NCI-H2081 treated with DMSO at 0.1 percent for 48 hours (cell line): ENCODE data around the gene CCDC63.

Source experiments
- DNase-seq: peaks from one replicate; lab custom pipeline; 2025; lab: John Stamatoyannopoulos, UW

CCDC63 gene

GRCh38 chr12:110885152-110885840, 38.5 kb downstream of the CCDC63 start:
- DNase-seq, result no peak

DNA sequence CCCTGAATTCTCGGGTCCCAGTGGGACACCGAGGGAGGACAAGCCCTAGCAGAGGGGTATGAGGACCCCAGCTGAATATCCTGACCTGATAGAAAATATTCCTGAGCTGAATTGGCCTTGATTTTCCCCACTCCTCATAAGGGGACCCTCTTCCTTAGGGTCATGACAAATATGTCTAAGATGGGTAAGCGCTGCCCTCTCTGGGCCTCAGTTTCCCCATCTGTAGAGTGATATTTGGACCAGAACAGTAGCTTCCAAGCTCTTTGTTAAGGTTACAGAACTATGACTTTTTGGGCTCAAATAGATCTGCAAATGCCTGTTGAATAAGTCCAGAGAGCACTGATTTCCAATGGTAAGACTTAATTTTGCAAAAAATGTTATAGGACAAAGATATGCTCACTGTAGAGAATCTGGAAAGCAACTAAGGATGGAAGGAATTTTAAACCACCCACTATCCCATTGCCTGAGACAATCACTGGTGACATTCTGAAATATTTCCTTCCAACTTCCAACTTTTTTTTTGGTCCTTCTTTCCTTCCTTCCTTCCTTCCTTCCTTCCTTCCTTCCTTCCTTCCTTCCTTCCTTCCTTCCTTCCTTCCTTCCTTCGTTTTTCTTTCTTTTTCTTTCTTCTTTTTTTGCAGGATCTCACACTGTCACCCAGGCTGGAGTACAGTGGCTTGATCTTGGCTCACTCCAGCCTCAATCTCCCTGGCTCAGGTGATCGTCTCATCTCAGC, 41.6 kb downstream of the CCDC63 start:
- DNase-seq, result no peak

- no peak for DNase-seq
These were observed 42.6 kb downstream of the CCDC63 start for GRCh38 chr12:110889361-110889760.

DNA sequence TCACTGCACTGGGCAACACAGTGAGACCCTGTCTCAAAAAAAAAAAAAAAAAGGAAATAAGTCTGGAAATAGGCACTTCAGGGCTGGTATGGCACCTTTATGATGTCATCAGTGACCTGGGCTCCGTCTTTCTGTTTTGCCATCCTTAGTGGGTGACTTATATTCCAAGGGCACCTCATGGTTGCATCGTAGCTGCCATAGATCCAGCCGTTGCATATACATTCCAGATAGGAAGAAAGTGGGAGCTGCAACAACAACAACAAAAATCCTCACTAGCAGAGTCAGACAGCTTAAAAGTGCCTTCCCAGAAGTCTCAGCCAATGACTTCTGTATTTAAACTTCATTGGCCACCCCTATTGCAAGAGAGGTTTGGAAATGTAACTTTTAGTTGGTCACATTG, 47.2 kb downstream of the CCDC63 start:
- no peak for DNase-seq

DNA sequence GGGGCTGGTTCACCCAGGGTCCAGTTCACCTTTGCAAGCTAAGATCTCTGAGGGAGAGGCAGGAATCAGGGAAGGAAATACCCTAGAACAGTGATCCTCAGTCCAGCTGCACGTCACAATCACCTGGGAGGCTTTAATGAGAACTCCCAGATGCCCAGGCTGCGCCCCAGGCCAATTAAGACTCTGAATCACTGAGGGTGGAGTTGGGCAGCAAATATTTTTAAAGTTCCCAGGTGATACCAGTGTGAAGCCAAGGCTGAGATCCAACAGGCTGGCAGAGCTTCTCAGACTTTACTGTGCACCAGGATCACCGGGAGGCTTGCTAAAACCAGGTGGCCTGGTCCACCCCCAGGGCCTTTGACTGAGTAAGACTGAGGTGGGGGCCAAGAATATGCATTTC, 49.8 kb downstream of the CCDC63 start:
- DNase-seq, result no peak

DNA sequence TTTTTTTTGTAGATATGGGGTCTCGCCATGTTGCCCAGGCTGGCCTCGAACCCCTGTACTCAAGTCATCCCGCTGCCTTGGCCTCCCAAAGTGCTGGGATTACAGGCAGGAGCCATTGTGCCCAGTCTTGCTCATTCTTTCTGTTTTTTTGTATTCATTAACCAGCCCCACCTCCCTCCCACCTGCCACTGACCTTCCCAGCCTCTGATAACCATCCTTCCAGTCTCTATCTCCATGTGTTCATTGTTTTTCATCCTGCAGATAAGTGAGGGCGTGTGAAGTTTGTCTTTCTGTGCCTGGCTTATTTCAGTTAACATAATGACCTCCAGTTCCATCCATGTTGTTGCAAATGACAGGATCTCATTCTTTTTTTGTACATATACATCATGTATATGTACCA, 54.6 kb downstream of the CCDC63 start:
- DNase-seq, result no peak

GRCh38 chr12:110903511-110903910, 56.7 kb downstream of the CCDC63 start:
- no peak for DNase-seq

GRCh38 chr12:110906083-110906482, 59.3 kb downstream of the CCDC63 start:
- DNase-seq, result no peak

- no peak for DNase-seq
These were observed 59.7 kb downstream of the CCDC63 start for GRCh38 chr12:110906516-110906915.

DNA sequence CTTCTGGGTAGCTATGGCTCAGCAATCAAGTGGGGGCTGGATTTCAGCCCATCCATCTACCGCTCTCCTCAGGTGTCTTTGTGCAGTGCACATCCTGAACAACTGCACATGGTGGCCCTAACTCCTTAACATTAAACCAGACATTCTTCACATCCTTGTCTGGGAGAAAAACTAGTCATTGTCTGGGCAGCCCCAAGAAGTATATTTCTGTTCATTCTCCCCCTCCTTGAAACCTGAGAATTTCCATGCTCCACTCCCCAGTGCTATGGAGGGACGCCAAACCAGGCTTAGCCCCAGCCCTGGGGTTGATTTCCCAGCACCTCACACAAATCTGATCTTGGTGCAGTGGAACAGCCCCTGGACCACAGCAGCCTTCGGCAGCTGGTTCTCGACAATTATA, 60.2 kb downstream of the CCDC63 start:
- no peak for DNase-seq

DNA sequence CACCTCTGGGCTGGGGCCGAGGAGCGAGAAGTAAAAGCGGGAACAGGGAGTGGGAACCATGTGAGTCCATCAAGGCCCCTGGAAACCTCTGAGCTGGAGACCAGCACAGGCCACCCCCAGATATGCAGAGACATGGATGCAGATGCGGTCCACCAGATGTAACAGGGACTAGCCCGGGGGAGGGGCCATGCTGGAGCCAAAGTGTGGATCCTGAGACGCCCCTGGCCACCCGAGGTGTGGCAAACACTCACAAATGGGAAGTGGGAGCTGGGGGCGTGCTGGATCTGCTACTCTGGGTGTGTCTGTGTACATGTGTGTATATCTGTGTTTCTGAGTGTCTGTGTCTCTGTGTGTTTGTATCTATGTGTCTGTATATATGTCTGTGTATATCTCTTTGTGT, 60.8 kb downstream of the CCDC63 start:
- no peak for DNase-seq

DNA sequence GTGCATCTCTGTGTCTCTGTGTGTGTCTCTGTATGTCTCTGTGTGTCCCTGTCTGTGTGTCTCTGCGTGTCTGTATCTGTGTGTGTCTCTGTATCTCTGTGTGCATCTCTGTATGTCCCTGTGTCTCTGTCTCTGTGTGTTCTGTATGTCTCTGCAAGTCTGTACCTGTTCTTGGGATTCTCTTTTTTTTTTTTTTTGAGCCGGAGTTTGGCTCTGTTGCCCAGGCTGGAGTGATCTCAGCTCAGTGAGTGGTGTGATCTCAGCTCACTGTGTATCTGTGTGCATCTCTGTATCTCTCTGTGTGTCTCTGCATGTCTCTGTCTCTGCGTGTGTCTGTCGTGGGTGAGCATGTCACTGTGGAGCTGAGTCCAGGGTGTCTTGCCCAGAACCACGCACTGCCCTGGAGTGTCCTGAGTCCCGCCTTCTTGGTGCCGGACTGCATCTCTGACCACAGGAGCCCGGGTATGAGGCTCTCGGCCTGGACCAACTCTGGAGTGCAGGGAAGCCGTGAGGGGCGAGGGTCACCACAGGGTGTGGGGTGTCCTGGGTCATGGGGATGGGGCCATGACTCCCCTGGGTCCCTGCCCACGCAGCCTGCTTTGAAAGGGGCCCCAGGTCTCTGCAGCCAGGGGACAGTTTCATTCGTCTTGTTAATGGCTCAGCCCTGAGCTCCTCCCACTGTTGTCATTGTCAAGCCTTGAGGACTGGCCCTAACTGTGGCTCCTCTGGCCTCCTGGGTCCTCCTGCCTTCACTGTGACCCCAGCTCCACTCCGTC, 61.8 kb downstream of the CCDC63 start:
- DNase-seq, result no peak

- DNase-seq, result no peak
These were observed 65.5 kb downstream of the CCDC63 start for GRCh38 chr12:110912263-110912662.

DNA sequence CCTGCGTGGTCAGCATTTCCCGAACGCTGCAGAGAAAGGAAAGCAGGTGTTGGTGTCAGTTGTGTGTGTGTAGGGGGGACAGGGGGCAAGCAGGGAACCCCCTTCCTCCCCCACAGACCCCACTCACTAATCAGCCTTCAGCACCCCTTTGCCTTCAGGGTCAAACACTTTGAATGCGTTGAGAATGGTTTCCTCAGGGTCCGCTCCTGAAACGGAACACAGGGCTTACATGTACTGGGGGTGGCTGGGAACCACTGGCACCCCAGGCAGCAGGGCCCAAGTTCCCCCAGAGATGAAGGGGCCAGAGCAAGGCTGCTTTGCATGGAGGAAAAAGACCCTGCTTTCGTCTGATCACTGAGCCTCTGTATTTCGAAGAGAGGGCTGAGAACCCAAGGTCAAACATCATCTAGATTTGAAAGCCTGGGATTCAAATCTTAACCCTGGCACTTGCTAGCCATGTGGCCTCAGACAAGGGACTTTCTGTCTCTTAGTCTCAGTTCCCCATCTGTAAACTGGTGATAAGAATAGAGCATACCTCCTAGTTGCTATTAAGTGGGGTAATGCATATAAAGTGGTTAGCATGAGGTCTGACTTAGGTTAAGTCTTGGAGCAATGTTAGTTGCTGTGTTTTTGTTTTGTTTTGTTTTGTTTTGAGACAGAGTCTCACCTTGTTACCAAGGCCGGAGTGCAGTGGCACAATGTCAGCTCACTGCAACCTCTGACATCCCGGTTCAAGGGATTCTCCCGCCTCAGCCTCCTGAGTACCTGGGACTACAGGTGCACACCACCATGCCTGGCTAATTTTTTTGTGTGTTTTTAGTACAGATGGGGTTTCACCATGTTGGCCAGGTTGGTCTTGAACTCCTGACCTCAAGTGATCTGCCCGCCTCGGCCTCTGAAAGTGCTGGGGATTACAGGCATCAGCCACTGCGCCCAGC, 66.6 kb downstream of the CCDC63 start:
- DNase-seq, result no peak

GRCh38 chr12:110916295-110916875, 69.6 kb downstream of the CCDC63 start:
- DNase-seq, result no peak

DNA sequence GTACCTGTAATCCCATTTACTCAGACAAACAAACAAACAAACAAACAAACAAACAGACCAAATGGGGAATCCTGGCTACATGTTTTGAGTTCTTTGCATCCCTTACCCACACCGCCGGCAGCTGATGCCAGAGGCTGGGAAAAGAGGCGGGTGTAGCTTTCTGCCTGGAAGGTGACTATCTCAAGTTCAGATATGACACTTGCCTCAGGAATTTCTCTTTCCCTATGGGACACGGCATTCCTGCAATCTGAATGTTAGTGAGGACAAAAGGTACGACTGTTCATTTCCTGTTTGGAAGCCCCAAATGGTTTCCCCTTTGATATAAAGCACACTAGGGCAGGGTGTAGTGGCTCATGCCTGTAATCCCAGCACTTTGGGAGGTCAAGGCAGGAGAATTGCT, 70.7 kb downstream of the CCDC63 start:
- DNase-seq, result no peak

DNA sequence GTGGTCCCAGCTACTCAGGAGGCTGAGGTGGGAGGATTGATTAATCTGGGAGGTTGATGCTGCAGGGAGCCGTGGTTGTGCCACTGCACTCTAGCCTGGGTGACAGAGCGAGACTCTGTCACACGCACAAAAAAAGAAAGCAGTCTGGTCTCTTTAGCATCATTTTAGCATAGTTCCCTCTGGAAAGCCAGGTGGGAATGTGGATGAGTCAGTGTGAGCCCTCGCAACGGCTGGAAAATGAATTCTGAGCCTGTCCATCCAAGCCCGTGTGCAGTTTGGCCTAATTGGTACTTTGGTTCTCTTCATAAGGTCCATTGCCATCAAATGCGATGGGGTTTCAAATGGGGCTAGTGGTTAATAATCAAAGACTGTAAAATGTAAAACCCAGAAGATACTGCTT, 71.2 kb downstream of the CCDC63 start:
- DNase-seq, result no peak

GRCh38 chr12:110919720-110920119, 72.9 kb downstream of the CCDC63 start:
- no peak for DNase-seq

- no peak for DNase-seq
These were observed 73.6 kb downstream of the CCDC63 start, which contains the start of gene MYL2 for GRCh38 chr12:110920324-110920910. MYL2 (minus strand) TSS chr12:110920579; CDS start chr12:110920529, 50 bp downstream.

- no peak for DNase-seq
These were observed 74.5 kb downstream of the CCDC63 start for GRCh38 chr12:110921262-110921661.

- no peak for DNase-seq
These were observed 75.9 kb downstream of the CCDC63 start for GRCh38 chr12:110922652-110923051.
